Thoracic aorta (tissue), 2 donors: ENCODE results near the gene LAMP5. TPM values are rescaled to one million over a fixed set of nuclear protein-coding genes. Genes with fewer than 3 reads are reported as not detected.

Experiments used
- ATAC-seq: fragments of 150-250 bp; one replicate; pipeline ENCODE4 v1.8.0; 2017; ENCODE audit warnings: low read depth; ENCODE audit not compliant: insufficient number of reproducible peaks, low FRiP score
- DNase-seq: peaks from one replicate; pipeline ENCODE4 v3.0.0-alpha.2; 2020; ENCODE audit warnings: low spot score
- H3K27ac ChIP-seq, 2 donors: fragments of 200-600 bp; sonication (generic); 1 replicate in 1 of 2; 2 replicates in 1 of 2; pipeline ENCODE4 v1.5.1; 2016; ENCODE audit warnings: mild to moderate bottlenecking in 2 of 2, moderate library complexity in 2 of 2
- H3K27me3 ChIP-seq: fragments of 200-600 bp; sonication (generic); replicated peaks from 2 replicates; pipeline ENCODE4 v1.6.0; 2016; ENCODE audit warnings: mild to moderate bottlenecking; ENCODE audit not compliant: insufficient read depth
- H3K36me3 ChIP-seq: fragments of 200-600 bp; sonication (generic); one replicate; pipeline ENCODE4 v1.5.1; 2016
- H3K4me1 ChIP-seq, 2 donors: fragments of 200-600 bp; sonication (generic); 1 replicate in 1 of 2; 2 replicates in 1 of 2; pipeline versions ENCODE4 v1.5.1 to v1.6.0; 2016; ENCODE audit warnings: low read depth in 2 of 2, mild to moderate bottlenecking in 1 of 2; ENCODE audit not compliant: control insufficient read depth in 1 of 2
- H3K4me3 ChIP-seq: fragments of 200-600 bp; sonication (generic); 2 replicates; pipeline ENCODE4 v1.5.1; 2016; ENCODE audit warnings: mild to moderate bottlenecking
- H3K9me3 ChIP-seq: fragments of 200-600 bp; sonication (generic); 2 replicates; pipeline ENCODE4 v1.5.1; 2016
- total RNA-seq, 2 donors: library from RNA; depleted of rRNA; stranded (reverse); fragments of >200 nt; gene quantifications; one replicate each; pipeline versions ENCODE4 v1.1.0 to v1.2.3, GENCODE V29; 2016
- TF ChIP-seq, protein P1 (sequence below): fragments of 200-600 bp; sonication (generic); IDR thresholded peaks from one replicate; pipeline ENCODE4 v1.5.1; 2019; ENCODE audit warnings: antibody characterized with exemption

Gene LAMP5
- total RNA-seq, 2 donors from 2014 or later, result not detected

DNA sequence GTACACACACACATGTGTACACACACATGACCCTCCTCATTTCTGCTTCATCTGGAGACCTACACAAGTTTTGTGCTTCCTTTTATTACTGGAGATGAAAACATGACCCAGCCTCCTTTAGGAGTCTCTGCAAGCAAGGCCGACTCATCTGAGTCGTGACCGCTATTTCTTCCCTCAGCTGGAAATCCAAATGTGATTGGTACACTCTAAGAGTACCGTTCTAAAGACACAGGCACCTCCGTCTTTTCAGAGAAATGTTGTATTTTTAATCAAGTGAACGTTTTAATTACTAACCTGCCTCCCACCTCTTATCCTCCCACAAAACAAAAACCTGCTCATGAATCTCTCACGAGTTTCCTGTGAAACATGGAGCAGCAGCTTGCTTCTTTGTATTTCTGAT is 63.0 kb downstream of the LAMP5 start:
- no peaks in the 10 kb centered on the region for H3K4me1 ChIP-seq

GRCh38 chr20:9578594-9578993 is 64.2 kb downstream of the LAMP5 start:
- no peak for DNase-seq
- TF ChIP-seq, protein P1, sequence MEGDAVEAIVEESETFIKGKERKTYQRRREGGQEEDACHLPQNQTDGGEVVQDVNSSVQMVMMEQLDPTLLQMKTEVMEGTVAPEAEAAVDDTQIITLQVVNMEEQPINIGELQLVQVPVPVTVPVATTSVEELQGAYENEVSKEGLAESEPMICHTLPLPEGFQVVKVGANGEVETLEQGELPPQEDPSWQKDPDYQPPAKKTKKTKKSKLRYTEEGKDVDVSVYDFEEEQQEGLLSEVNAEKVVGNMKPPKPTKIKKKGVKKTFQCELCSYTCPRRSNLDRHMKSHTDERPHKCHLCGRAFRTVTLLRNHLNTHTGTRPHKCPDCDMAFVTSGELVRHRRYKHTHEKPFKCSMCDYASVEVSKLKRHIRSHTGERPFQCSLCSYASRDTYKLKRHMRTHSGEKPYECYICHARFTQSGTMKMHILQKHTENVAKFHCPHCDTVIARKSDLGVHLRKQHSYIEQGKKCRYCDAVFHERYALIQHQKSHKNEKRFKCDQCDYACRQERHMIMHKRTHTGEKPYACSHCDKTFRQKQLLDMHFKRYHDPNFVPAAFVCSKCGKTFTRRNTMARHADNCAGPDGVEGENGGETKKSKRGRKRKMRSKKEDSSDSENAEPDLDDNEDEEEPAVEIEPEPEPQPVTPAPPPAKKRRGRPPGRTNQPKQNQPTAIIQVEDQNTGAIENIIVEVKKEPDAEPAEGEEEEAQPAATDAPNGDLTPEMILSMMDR, result no peak
- H3K27ac ChIP-seq, result no peak overlapping the region
- no peaks in the 10 kb centered on the region for H3K9me3 ChIP-seq
- no peaks in the 10 kb centered on the region for H3K4me1 ChIP-seq
- H3K36me3 ChIP-seq, result no peaks in the 10 kb centered on the region
- H3K27me3 ChIP-seq, result no peaks in the 10 kb centered on the region
- H3K4me3 ChIP-seq, result no peak overlapping the region
- no peak for ATAC-seq

More for the DNA sequence above, 63.0 kb downstream of the LAMP5 start:
- DNase-seq (no peak), ATAC-seq (no peak)
- Histone ChIP-seq H3K27me3 (no peaks in the 10 kb centered on the region), H3K4me3 (no peak overlapping the region), H3K36me3 (no peaks in the 10 kb centered on the region), H3K9me3 (no peaks in the 10 kb centered on the region), H3K27ac (no peak overlapping the region)
- TF ChIP-seq, protein P1, result no peak
